Measurements from ENCODE around the gene CELA2A. TPM values are rescaled to one million over a fixed set of nuclear protein-coding genes. Genes with fewer than 3 reads are reported as not detected.

Gene CELA2A
- total and polyA plus RNA-seq, 10 of the 15 experiments (the other 5 are each of a cell fraction or from before 2014, with no cell fraction given) = 0.90 TPM; not detected in 9

DNA sequence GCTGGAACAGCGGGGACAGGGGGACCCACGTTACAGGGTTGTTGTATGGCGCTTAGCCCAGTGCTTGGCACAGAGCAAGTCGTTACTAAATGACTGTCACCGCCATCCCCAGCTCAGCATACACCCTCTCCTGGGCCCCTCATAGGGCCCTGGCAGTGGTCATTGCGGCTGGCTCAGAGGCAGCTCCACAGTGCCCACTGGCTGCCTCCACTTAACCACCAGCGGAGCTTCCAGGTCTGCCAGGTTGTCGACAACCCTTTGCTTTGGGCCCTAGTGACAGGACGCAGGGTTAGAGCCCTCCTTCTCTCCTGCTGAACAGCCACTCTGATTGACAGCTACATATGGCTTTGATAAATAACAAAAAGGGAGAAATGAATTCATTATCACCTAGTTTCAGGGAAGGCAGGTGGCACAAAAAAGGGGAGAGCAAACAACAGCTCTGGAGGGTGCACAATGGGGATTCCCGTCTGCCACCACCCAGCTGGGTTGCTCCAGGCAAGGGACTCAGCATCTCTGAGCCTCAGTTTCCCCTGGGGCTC is 42.0 kb upstream of the CELA2A start:
- POLR2A ChIA-PET = no interaction called here

More for the DNA sequence above, 42.0 kb upstream of the CELA2A start:
- ChIA-PET RAD21 (ENCODE audit: unreplicated experiment) (interaction anchor here (0.5 kb wide), 1 partner anchor 116 kb away, joined by 3 read pairs; no protein-coding TSS in a partner anchor), CTCF (interaction anchor here (0.9 kb wide), 1 partner anchor 17 kb away, joined by 4 read pairs; no protein-coding TSS in a partner anchor), SMC1A (ENCODE audit: uncharacterized antibody, unreplicated experiment) (interaction anchor here (4.3 kb wide), 1 partner anchor 91 kb away, joined by 19 read pairs; no protein-coding TSS in a partner anchor)
- H3K36me3 ChIP-seq (ENCODE audit: control insufficient read depth in 2 of 2, insufficient read depth in 2 of 2, low read length in 1 of 2) = peaks cover 0 to 2% of the 10 kb centered on the region in 2 experiments; a peak in 1 of 4 replicates
- H3K9me3 ChIP-seq (replicated peaks; ENCODE audit: control insufficient read depth, insufficient read depth, low read length) = no peaks in the 10 kb centered on the region
- H3K27ac ChIP-seq (ENCODE audit: control insufficient read depth, insufficient read depth) = no peak overlapping the region
- DNase-seq (ENCODE audit: low read depth, low spot score) (no peak), FAIRE-seq (no peak), ATAC-seq (no peak)
- H3K9ac ChIP-seq (ENCODE audit: control insufficient read depth, insufficient read depth, low read length) = no peak overlapping the region
- no TSS peak for BruUV-seq (replicated peaks)
- H3K79me2 ChIP-seq (ENCODE audit: control insufficient read depth, insufficient read depth, low read length) = peaks cover 80% of the 10 kb centered on the region
- H3K27me3 ChIP-seq (replicated peaks in 1 of 2; ENCODE audit: control insufficient read depth in 2 of 2, insufficient read depth in 2 of 2, low read length in 1 of 2) = no peaks in the 10 kb centered on the region
- peak; percentile 48; the same call in 1 of the 2 replicates for TF ChIP-seq PKNOX1 (IDR thresholded peaks at IDR 0.05)
- TF ChIP-seq FOXK2 (IDR thresholded peaks at IDR 0.05) = no peak
- peak overlapping the region; percentile 28 for H3K4me2 ChIP-seq (ENCODE audit: control insufficient read depth, insufficient read depth)
- no peak overlapping the region for H2AFZ ChIP-seq (ENCODE audit: control insufficient read depth, low read depth, low read length)
- no peaks in the 10 kb centered on the region; the same call in 1 of the 2 replicates for H4K20me1 ChIP-seq (ENCODE audit: control insufficient read depth, insufficient read depth)
- H3K4me3 ChIP-seq = no peak overlapping the region
- 96% methylated on average over 10 of the region's 10 CpGs for WGBS (ENCODE audit: insufficient coverage, insufficient replicate concordance, low lambda C conversion rate, missing lambda C conversion rate)
- in situ Hi-C loops (cut with MboI) (no loop called here), intact Hi-C loops (cut with micrococcal nuclease; ENCODE audit: unreplicated experiment) (no loop called here)
- peaks cover 52% of the 10 kb centered on the region for H3K4me1 ChIP-seq (ENCODE audit: control insufficient read depth, insufficient read depth, low read length)
